HG02642 (cell line): Measurements from ENCODE around the gene ZBTB38.

Source experiments
- ATAC-seq: cut with Tn5 transposase; IDR thresholded peaks from one replicate; pipeline ENCODE4 v1.9.1; 2021; ENCODE audit warnings: mild to moderate bottlenecking; ENCODE audit not compliant: unreplicated experiment, poor library complexity

The ZBTB38 gene

GRCh38 chr3:141366285-141367037 is 1.8 kb upstream of the ZBTB38 start:
- ATAC-seq: no peak

- no peak for ATAC-seq
Measured at GRCh38 chr3:141367038-141367730, 1.1 kb upstream of the ZBTB38 start.

DNA sequence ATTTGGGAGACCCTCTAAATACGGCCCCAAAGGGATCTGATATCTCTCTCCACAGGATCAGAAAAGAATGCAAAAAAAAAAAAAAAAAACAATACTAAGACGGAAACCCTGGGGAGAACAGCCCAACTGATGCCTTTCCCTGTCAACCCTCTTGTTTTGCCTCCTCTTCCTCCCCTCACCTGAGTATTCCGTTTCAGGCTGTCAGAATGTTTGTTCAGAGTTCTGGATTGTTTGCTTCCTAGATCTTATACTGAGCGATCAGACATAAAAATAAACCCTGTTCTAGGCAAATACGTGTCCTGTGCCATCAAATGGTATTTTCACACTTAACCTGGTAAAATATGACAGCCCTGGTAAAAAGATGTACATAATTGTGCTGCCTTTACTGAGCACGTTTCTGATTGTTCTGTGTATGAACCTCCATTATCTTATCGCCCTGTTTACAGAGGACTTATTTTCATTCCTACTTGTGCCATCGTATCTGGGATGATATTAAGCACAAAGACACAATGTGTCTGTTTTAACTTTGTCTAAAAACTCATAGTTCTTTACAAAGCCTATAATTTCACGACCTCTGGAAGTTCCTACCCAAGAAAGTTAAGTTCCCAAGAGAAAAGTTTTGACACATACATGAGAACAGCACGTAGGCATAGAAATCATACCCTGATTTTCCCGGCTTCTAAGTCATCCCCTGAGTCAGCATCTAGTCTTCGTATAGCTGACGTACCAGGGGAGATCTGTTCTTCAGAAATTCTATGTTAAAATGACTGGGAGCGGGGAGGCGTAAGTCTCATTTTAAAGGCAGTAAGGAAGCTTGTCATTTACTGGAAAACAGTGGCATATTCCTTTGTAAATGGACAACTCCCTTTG is 856 bp downstream of the ZBTB38 start:
- no peak for ATAC-seq

DNA sequence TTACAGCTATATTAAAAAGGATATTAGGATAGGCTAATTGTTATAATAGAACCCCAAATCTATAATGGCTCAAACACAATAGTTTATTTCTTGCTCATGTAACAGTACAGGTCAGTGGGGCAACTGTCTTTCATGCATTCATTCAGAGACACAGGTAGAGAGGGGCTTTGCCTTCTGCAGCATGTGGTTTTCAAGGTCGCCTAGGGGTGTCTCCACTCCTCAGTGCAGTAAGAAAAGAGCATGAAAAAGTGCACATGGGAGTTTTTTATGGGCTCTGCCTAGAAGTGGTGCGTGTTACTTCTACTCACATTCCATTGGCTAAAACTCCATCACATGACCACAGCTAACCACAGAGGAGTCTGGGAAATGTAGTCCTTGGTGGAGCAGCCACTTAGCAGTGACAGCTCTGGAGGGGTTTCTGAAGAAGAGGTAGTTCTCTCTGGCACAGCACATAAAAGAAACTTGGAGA is 1.8 kb downstream of the ZBTB38 start:
- ATAC-seq: peak; percentile 81

DNA sequence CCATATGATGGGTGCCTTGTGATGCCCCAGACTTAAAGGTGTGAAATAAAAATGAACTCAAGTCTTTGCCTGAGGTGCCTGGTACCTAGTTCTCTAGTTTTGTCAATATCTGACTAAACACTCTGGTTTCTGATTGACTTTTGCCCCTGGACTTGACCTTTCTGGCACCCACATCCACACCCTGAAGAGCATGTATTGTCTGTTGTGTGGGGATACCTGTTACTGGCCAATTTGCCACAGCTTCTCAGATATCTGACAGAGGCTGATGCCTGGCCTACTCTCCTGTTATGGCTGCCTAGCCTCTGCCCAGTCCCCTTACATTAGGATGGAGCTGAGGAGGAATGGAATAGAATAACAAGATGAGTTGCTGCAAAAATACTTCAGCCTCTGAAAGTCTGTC is 3.6 kb downstream of the ZBTB38 start:
- ATAC-seq: peak; percentile 32

GRCh38 chr3:141372656-141373055 is 4.4 kb downstream of the ZBTB38 start:
- ATAC-seq: no peak

GRCh38 chr3:141373232-141373631 is 4.9 kb downstream of the ZBTB38 start:
- ATAC-seq: no peak

- ATAC-seq: no peak
Measured at GRCh38 chr3:141373768-141374526, 5.6 kb downstream of the ZBTB38 start.

GRCh38 chr3:141375381-141376301 is 7.3 kb downstream of the ZBTB38 start:
- ATAC-seq: no peak

- no peak for ATAC-seq
Measured at GRCh38 chr3:141377377-141377776, 9.1 kb downstream of the ZBTB38 start.

DNA sequence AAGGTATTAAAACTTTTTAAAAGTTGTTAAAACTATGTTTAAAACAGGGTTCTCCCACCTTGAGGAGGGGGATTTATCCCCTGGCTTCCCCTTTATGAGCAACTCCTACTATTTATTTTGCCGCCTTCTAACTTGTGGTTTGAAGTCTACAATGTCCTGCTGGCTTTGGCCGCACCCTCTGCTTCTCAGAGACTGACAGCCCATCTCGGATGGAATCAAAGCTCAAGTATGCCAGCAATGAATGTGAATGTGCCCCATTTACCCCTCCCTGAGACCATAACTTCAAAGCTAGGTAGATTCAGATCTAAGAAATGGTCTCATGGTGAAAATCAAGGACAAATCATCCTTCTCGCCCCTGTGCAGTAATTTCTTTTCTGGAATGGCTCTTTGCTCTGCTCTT is 10.3 kb downstream of the ZBTB38 start:
- ATAC-seq: no peak

DNA sequence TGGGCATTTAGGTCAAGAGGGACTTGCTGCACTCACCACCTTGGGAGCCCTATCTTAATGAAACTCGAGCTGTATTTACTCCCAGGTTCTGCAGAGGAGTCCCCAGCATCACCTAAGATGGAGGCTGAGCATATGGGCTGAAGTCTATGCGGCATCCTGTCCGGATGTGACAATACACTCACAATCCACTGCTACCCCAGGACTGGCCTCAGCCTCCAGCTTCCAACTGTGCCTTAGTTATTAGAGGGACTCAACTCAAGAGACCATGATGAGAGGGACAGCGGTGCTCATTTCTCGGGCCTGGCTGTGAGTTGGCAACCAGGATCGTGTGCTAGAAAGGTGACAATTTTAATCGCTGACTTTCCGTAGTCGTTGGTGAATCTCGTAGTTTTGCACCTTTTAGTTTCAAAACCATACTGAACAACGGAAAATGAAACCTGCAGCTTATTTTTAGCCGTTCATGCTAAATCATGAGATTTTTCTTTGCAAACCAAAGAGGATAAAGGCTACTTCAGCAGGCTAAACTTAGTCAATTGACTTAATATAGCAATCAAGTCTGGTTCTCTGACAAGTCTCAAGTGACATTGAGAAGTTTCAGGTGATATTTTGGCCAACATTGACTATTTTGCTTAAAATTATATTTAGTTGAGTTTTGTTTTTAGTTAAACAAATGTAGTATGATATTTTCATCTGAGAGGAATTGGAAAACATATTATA is 11.1 kb downstream of the ZBTB38 start:
- ATAC-seq: peak; percentile 53

GRCh38 chr3:141380279-141380678 is 12.0 kb downstream of the ZBTB38 start:
- ATAC-seq: no peak

- peak; percentile 35 for ATAC-seq
Measured at GRCh38 chr3:141380987-141381386, 12.7 kb downstream of the ZBTB38 start.

DNA sequence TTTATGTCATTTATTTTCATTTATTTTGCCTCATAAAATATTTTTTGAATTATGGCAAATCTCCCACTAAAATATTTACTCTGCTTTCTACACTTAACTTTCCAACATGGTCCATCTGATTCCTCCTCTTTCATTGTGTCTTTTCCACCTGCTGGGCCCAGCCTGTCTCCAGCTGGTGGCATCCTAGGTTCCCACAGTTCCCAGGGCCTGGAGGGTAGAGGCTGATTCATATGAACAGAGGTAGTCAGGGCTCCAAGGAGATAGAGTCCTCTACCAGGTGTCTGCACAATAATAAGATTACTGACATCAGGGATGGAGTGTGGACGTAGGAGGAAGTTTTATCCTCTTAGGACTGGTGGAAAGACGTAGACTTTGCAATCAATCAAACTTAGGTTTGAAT is 14.3 kb downstream of the ZBTB38 start:
- ATAC-seq: no peak

DNA sequence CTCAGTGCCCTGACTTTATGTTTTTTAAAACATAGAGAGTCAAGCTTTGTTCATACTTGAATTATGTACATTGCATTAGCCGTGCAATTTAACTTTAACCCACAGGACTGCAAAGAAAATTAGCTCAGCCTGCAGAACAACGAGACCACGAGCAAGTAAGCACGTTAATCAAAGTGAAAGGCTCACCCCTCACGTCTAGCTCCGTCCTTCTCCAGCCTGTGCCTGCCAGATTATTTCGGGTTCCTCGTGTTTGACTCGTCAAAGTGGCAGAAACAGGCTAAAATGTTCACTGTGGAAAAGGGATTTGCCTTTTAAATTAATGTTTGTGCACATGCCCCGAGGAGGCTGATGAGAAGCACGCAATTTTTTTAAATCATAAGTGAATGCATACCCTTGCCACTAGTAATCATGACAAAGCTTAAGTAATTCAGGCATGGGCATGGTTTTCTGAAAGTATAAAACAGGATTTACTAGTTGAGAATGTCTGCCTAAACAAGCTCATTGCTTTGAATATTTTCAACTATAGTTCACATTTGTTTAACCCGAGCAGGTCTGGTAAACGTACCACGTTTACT is 15.3 kb downstream of the ZBTB38 start:
- ATAC-seq: no peak

- ATAC-seq: no peak
Measured at GRCh38 chr3:141384157-141384556, 15.9 kb downstream of the ZBTB38 start.

DNA sequence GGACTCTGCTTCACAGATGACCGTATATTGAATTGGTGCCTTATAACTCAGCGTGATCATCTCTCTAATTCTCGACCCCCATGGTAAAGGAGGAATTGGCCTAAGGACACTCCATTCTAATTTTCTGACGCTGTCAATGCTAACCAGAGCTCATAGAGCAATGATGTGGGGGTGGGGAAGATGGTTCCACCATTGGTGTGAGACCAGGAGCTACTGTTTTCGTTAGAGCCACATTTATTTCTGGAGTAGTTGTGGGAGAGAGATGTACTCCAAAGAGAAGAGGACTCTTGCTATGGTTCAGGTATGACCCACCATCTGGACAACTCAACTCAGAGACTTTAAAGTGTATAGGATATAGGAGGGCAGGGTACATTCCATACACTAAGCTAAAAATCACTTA is 16.3 kb downstream of the ZBTB38 start:
- no peak for ATAC-seq
